SK-N-SH (cell line): ENCODE measurements around the gene MTUS2. TPM values are rescaled to one million over a fixed set of nuclear protein-coding genes. Genes with fewer than 3 reads are reported as not detected.

ENCODE experiments used
- CTCF ChIA-PET: fragments of 300-600, 350-600 bp; formaldehyde crosslinking; extraction: SDS; loops from one replicate; lab custom pipeline; 2021; lab: Yijun Ruan, JAX
- POLR2A ChIA-PET: fragments of 350-600 bp; sonication (Branson Sonifier 250); formaldehyde crosslinking; extraction: SDS; loops from one replicate; lab custom pipeline; 2020; ENCODE audit warnings: antibody characterized with exemption, inconsistent platforms; lab: Yijun Ruan, JAX
- DNase-seq: peaks from one replicate; pipeline ENCODE4 v3.0.0; 2012
- H2AFZ ChIP-seq: fragments of 200-600 bp; sonication (generic); 2 replicates; pipeline ENCODE4 v1.8.1; 2016; ENCODE audit warnings: antibody characterized with exemption, mild to moderate bottlenecking, low read depth
- H3F3A ChIP-seq: fragments of 200-600 bp; sonication (generic); replicated peaks from 2 replicates; pipeline ENCODE3; 2016; ENCODE audit warnings: antibody characterized with exemption, mild to moderate bottlenecking; ENCODE audit not compliant: insufficient read depth
- H3K27ac ChIP-seq, 2 experiments: fragments of 200-500 bp in 1 of 2; fragments of 200-600 bp in 1 of 2; sonication (Bioruptor generic) in 1 of 2; sonication (generic), shearing (Covaris generic) in 1 of 2; 2 replicates each; pipeline versions ENCODE4 v1.5.1 to v1.6.1; 2014 to 2016; ENCODE audit warnings: low read depth in 2 of 2, inconsistent platforms in 1 of 2, low read length in 1 of 2, mild to moderate bottlenecking in 1 of 2, mixed read lengths in 1 of 2
- H3K27me3 ChIP-seq: fragments of 200-600 bp; sonication (generic), shearing (Covaris generic); 2 replicates; pipeline ENCODE4 v1.6.1; 2016; ENCODE audit warnings: mixed run types; ENCODE audit not compliant: insufficient read depth
- H3K36me3 ChIP-seq, 2 experiments: fragments of 200-500 bp in 1 of 2; fragments of 200-600 bp in 1 of 2; sonication (Bioruptor generic) in 1 of 2; sonication (generic) in 1 of 2; replicated peaks in 1 of 2; 2 replicates each; pipeline versions ENCODE3 to v1.5.1; 2014 to 2016; ENCODE audit warnings: low read length in 1 of 2, mild to moderate bottlenecking in 1 of 2; ENCODE audit not compliant: insufficient read depth in 2 of 2, control insufficient read depth in 1 of 2
- H3K4me1 ChIP-seq, 2 experiments: fragments of 200-500 bp in 1 of 2; fragments of 200-600 bp in 1 of 2; sonication (Bioruptor generic) in 1 of 2; sonication (generic), shearing (Covaris generic) in 1 of 2; 2 replicates each; pipeline versions ENCODE4 v1.5.1 to v1.6.1; 2014 to 2016; ENCODE audit warnings: low read depth in 1 of 2, low read length in 1 of 2, mixed run types in 1 of 2; ENCODE audit not compliant: insufficient read depth in 2 of 2, control insufficient read depth in 1 of 2
- H3K4me2 ChIP-seq: fragments of 200-600 bp; sonication (generic), shearing (Covaris generic); 2 replicates; pipeline ENCODE4 v1.6.1; 2017; ENCODE audit warnings: mixed run types
- H3K4me3 ChIP-seq, 2 experiments: fragments of 200-500 bp in 1 of 2; fragments of 200-600 bp in 1 of 2; sonication (Bioruptor generic) in 1 of 2; sonication (generic), shearing (Covaris generic) in 1 of 2; 2 replicates each; pipeline versions ENCODE4 v1.5.1 to v1.8.1; 2014 to 2016; ENCODE audit warnings: low read depth in 2 of 2, inconsistent platforms in 1 of 2, low read length in 1 of 2, mild to moderate bottlenecking in 1 of 2, mixed read lengths in 1 of 2, moderate library complexity in 1 of 2
- H3K79me2 ChIP-seq: fragments of 200-600 bp; sonication (generic); 2 replicates; pipeline ENCODE4 v1.8.1; 2017; ENCODE audit warnings: mild to moderate bottlenecking; ENCODE audit not compliant: insufficient read depth
- H3K9ac ChIP-seq: fragments of 200-600 bp; sonication (generic); 2 replicates; pipeline ENCODE4 v1.6.1; 2017; ENCODE audit warnings: mixed run types
- H3K9me2 ChIP-seq: fragments of 200-600 bp; sonication (generic); 2 replicates; pipeline ENCODE4 v1.6.1; 2017; ENCODE audit warnings: mixed run types
- H3K9me3 ChIP-seq: fragments of 200-600 bp; sonication (generic); 2 replicates; pipeline ENCODE4 v1.6.1; 2017; ENCODE audit warnings: mixed run types, mild to moderate bottlenecking, moderate library complexity
- H4K20me1 ChIP-seq: fragments of 200-600 bp; sonication (generic); 2 replicates; pipeline ENCODE4 v1.6.1; 2017; ENCODE audit warnings: mild to moderate bottlenecking, mixed run types; ENCODE audit not compliant: insufficient read depth
- CTCF ChIP-seq: fragments of 200-600 bp; sonication (generic); IDR thresholded peaks from 2 replicates; pipeline ENCODE4 v1.6.1; 2017; ENCODE audit warnings: antibody characterized with exemption, mild to moderate bottlenecking, moderate library complexity
- ELF1 ChIP-seq: IDR thresholded peaks from 2 replicates; pipeline ENCODE4 v1.4.0; 2012
- FOSL2 ChIP-seq: IDR thresholded peaks from 2 replicates; pipeline ENCODE4 v1.4.0; 2012; ENCODE audit warnings: low read depth, mild to moderate bottlenecking, moderate library complexity, borderline replicate concordance
- FOXJ3 ChIP-seq: sonication (generic); formaldehyde crosslinking; IDR thresholded peaks from 2 replicates; pipeline ENCODE4 v1.5.1; 2020; ENCODE audit warnings: mild to moderate bottlenecking, missing genetic modification reagents
- GABPA ChIP-seq: IDR thresholded peaks from 2 replicates; pipeline ENCODE4 v1.4.0; 2012; ENCODE audit warnings: low read depth, mild to moderate bottlenecking
- GATA2 ChIP-seq: sonication (generic); formaldehyde crosslinking; IDR thresholded peaks from 2 replicates; pipeline ENCODE4 v1.5.0; 2020; ENCODE audit warnings: mild to moderate bottlenecking, missing genetic modification reagents
- IRF3 ChIP-seq: fragments of 150-350 bp; IDR thresholded peaks from 2 replicates; pipeline ENCODE4 v1.6.1; 2016; ENCODE audit warnings: mild to moderate bottlenecking, low read depth, low read length
- JUND ChIP-seq: IDR thresholded peaks from 2 replicates; pipeline ENCODE4 v1.4.0; 2012
- RAD21 ChIP-seq: IDR thresholded peaks from 2 replicates; pipeline ENCODE4 v1.6.1; 2012; ENCODE audit warnings: mild to moderate bottlenecking, low read length
- RCOR1 ChIP-seq: fragments of 150-350 bp; IDR thresholded peaks from 2 replicates; pipeline ENCODE4 v1.6.1; 2017; ENCODE audit warnings: antibody characterized with exemption, low read length
- RXRA ChIP-seq: IDR thresholded peaks from 2 replicates; pipeline ENCODE4 v1.4.0; 2012; ENCODE audit warnings: low read depth, mild to moderate bottlenecking, borderline replicate concordance
- SIN3A ChIP-seq: IDR thresholded peaks from 2 replicates; pipeline ENCODE4 v1.6.1; 2012; ENCODE audit warnings: low read depth, mild to moderate bottlenecking, low read length, moderate library complexity, borderline replicate concordance
- SMC3 ChIP-seq: IDR thresholded peaks from 2 replicates; pipeline ENCODE4 v1.6.1; 2012; ENCODE audit warnings: low read depth, low read length, improper control_type of control experiment
- TAF1 ChIP-seq: IDR thresholded peaks from 2 replicates; pipeline ENCODE4 v1.6.1; 2012; ENCODE audit warnings: low read depth, mild to moderate bottlenecking, low read length, moderate library complexity, borderline replicate concordance
- TCF12 ChIP-seq: IDR thresholded peaks from 2 replicates; pipeline ENCODE4 v1.4.0; 2012
- TEAD4 ChIP-seq: IDR thresholded peaks from 2 replicates; pipeline ENCODE4 v1.4.0; 2012; ENCODE audit warnings: mild to moderate bottlenecking, borderline replicate concordance; ENCODE audit not compliant: insufficient read depth
- USF1 ChIP-seq: IDR thresholded peaks from 2 replicates; pipeline ENCODE4 v1.4.0; 2012; ENCODE audit warnings: low read depth, borderline replicate concordance
- YY1 ChIP-seq: IDR thresholded peaks from 2 replicates; pipeline ENCODE4 v1.4.0; 2012; ENCODE audit warnings: low read depth, mild to moderate bottlenecking
- WGBS: methylation state at CpG from one replicate; pipeline ENCODE4 v1.1.6; 2017; ENCODE audit warnings: low lambda C conversion rate; 5-methylcytosine and 5-hydroxymethylcytosine counted together
- polyA plus RNA-seq, 3 experiments: library from polyadenylated mRNA; depleted of rRNA; stranded (reverse); fragments of >200 nt; gene quantifications; 2 replicates each; pipeline ENCODE4 v1.2.3, GENCODE V29; 2012
- TF ChIP-seq, protein P1 (sequence below): IDR thresholded peaks from 2 replicates; pipeline ENCODE4 v1.4.0; 2012; ENCODE audit warnings: low read depth
- TF ChIP-seq, protein P2 (sequence below): fragments of 150-350 bp; IDR thresholded peaks from 2 replicates; pipeline ENCODE4 v1.6.1; 2017; ENCODE audit warnings: antibody characterized with exemption, low read length, low read depth, borderline replicate concordance
- TF ChIP-seq, protein P3 (sequence below): IDR thresholded peaks from 2 replicates; pipeline ENCODE4 v1.4.0; 2012; ENCODE audit warnings: low read depth, borderline replicate concordance

The MTUS2 gene
- polyA plus RNA-seq, 1 of the 3 experiments (the other 2 are of a cell fraction), result 1.7 TPM

DNA sequence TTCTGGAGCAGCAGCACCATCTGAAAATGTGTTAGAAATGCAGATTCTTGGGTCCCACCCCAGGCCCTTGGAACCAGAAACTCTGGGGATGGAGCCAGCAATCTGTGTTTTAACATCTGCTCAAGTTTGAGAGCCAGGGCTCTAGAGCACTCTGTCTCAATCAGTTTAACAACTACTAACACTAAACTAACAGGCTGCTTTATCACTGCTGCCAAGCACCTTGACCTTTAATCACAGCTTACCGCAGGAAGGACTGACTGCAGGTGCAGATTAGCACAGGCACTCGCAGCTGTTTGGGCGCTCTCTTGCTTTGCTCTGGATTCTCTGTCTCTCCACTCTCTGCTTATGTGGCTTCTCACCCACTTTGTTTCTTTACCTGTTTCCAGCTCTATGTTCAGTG lies 163.5 kb downstream of the MTUS2 start:
- TF ChIP-seq CTCF (no peak), YY1 (no peak), RAD21 (no peak), TAF1 (no peak), TCF12 (no peak), RCOR1 (no peak), SMC3 (no peak), ELF1 (no peak), GABPA (no peak), GATA2 (CRISPR knock-in tag) (no peak), FOSL2 (no peak), JUND (no peak)
- TF ChIP-seq, protein P1, sequence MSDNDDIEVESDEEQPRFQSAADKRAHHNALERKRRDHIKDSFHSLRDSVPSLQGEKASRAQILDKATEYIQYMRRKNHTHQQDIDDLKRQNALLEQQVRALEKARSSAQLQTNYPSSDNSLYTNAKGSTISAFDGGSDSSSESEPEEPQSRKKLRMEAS, result no peak
- TF ChIP-seq, protein P2, sequence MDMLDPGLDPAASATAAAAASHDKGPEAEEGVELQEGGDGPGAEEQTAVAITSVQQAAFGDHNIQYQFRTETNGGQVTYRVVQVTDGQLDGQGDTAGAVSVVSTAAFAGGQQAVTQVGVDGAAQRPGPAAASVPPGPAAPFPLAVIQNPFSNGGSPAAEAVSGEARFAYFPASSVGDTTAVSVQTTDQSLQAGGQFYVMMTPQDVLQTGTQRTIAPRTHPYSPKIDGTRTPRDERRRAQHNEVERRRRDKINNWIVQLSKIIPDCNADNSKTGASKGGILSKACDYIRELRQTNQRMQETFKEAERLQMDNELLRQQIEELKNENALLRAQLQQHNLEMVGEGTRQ, result no peak

DNA sequence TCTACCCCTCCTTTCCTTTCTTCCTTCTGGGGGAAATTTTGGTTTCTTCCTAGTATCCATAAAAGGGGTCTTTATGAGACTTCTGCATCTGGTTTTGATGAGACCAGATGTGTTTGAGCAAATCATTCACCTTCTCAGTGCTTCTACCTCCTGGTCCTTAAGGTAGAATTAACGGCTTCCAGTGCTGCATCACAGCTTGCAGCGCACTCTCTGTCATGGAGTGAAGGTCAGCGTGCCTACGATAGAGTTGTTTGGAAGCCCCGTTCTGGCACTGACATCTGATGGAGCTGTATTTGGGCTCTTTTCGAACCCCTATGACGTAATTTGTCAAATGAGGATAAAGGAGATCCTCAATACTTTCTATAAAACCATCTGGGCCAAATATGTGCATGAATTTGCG lies 164.2 kb downstream of the MTUS2 start:
- Histone ChIP-seq H4K20me1 (no peaks in the 10 kb centered on the region), H3K4me1 (no peaks in the 10 kb centered on the region), H3K27ac (no peak overlapping the region), H2AFZ (no peak overlapping the region), H3K9me2 (no peaks in the 10 kb centered on the region), H3K27me3 (peaks cover 6% of the 10 kb centered on the region; the same call in 1 of the 2 replicates), H3K9me3 (no peaks in the 10 kb centered on the region), H3K4me2 (no peak overlapping the region), H3K79me2 (no peaks in the 10 kb centered on the region), H3K9ac (no peak overlapping the region), H3K4me3 (no peak overlapping the region), H3K36me3 (no peaks in the 10 kb centered on the region), H3F3A (no peaks in the 10 kb centered on the region)
- ChIA-PET CTCF (no interaction called here), POLR2A (no interaction called here)
- 1% methylated on average over 8 of the region's 8 CpGs for WGBS
- DNase-seq, result no peak
- no peak for TF ChIP-seq TEAD4
- TF ChIP-seq TAF1, result no peak
- TF ChIP-seq RXRA, result no peak
- TF ChIP-seq SIN3A, result no peak
- TF ChIP-seq GATA2 (CRISPR knock-in tag), result no peak
- TF ChIP-seq, protein P3, sequence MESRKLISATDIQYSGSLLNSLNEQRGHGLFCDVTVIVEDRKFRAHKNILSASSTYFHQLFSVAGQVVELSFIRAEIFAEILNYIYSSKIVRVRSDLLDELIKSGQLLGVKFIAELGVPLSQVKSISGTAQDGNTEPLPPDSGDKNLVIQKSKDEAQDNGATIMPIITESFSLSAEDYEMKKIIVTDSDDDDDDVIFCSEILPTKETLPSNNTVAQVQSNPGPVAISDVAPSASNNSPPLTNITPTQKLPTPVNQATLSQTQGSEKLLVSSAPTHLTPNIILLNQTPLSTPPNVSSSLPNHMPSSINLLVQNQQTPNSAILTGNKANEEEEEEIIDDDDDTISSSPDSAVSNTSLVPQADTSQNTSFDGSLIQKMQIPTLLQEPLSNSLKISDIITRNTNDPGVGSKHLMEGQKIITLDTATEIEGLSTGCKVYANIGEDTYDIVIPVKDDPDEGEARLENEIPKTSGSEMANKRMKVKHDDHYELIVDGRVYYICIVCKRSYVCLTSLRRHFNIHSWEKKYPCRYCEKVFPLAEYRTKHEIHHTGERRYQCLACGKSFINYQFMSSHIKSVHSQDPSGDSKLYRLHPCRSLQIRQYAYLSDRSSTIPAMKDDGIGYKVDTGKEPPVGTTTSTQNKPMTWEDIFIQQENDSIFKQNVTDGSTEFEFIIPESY, result no peak
- no peak for TF ChIP-seq FOXJ3 (CRISPR knock-in tag)
- TF ChIP-seq USF1, result no peak
- TF ChIP-seq, protein P1, result no peak
- TF ChIP-seq, protein P2, result no peak
- no peak for TF ChIP-seq RCOR1
- no peak for TF ChIP-seq IRF3

More for the DNA sequence above, 163.5 kb downstream of the MTUS2 start:
- Histone ChIP-seq H2AFZ (no peak overlapping the region), H3K4me2 (no peak overlapping the region), H3K9me3 (no peaks in the 10 kb centered on the region), H3K4me3 (no peak overlapping the region), H3K9ac (no peak overlapping the region), H4K20me1 (no peaks in the 10 kb centered on the region), H3K79me2 (no peaks in the 10 kb centered on the region), H3K4me1 (no peaks in the 10 kb centered on the region), H3F3A (no peaks in the 10 kb centered on the region), H3K27ac (no peak overlapping the region), H3K27me3 (peaks cover 6% of the 10 kb centered on the region; the same call in 1 of the 2 replicates), H3K9me2 (no peaks in the 10 kb centered on the region), H3K36me3 (no peaks in the 10 kb centered on the region)
- ChIA-PET POLR2A (no interaction called here), CTCF (no interaction called here)
- 0% methylated on average over 3 of the region's 3 CpGs for WGBS
- no peak for DNase-seq
